GM18526 (cell line): ENCODE results near the gene SERGEF.

Experiments used
- POLR2A ChIP-seq: IDR thresholded peaks from 3 replicates; pipeline ENCODE4 v1.6.1; 2011; ENCODE audit not compliant: insufficient read length; ENCODE audit errors: extremely low read depth

Gene SERGEF

DNA sequence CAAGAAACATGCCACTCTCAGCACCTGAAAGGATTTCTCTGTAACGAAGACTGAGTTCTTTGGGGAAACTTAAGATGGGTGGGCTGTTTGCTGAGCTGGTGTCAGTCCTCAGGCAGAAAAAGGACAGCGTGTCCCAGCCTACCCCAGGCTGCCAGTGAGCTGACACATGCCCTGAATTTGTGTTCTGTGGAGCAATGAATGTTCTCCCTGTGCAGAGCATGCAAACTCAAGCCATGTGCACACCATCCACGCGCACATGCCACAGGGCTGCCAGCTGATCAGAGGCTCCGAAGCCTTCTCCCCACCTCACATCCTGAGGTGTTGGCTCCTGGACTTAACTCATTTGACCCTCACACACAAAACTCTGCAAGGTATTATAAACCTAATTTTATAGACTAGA is 173.4 kb downstream of the SERGEF start:
- no peak for TF ChIP-seq POLR2A

DNA sequence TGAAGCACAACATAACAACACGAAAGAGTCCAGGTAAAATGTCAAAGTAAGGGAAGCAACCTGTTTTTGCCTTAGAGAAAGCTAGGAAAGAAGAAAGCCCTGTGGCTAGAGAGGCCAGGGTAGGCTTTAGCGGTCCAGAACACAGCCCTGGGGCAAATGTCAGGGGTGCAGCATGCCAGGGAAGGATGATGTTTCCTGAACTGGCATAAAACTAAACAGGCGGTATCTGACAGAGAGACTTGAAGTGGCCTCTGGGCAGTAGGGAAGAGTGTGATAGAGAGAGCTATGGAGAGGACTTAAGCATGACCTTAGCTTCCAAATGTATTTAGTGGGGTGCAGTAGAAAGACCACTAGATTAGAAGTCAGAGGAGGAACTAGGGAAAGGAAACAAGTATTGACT is 174.7 kb downstream of the SERGEF start:
- TF ChIP-seq POLR2A: no peak

DNA sequence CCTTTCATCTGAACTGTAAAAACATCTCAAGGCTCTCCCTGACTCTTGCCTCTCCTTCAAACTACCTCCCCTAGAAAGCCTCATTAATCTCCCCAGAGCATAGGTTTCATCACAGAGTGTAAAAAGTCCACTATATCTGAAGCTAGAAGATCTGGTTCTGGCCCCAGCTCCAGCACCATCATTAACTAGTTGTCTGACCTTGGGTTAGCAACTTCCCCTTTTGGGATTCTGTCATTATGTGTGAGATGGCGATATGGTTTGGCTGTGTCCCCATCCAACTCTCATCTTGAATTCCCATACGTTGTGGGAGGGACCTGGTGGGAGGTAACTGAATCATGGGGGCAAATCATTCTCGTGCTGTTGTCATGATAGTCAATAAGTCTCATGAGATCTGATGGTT is 181.0 kb downstream of the SERGEF start:
- TF ChIP-seq POLR2A: no peak

DNA sequence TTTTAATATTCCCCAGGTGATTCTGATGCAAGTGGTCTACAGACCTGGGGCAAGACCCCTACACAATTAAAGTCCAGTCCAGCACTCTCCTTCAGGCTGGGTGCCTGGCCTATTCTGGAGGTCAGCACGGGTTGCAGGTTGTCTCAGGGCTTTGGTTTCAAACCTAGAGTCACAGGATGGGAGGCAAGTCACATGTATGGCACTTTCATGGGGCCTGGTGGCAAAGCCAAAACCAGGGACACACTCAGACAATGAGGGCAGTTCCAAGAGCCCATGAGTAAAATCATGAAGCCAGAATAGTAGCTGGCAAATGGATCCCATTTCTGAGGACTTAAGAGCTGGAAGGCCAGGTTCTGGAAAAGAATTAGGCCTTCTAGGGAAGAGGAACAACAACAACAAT is 181.6 kb downstream of the SERGEF start:
- no peak for TF ChIP-seq POLR2A

DNA sequence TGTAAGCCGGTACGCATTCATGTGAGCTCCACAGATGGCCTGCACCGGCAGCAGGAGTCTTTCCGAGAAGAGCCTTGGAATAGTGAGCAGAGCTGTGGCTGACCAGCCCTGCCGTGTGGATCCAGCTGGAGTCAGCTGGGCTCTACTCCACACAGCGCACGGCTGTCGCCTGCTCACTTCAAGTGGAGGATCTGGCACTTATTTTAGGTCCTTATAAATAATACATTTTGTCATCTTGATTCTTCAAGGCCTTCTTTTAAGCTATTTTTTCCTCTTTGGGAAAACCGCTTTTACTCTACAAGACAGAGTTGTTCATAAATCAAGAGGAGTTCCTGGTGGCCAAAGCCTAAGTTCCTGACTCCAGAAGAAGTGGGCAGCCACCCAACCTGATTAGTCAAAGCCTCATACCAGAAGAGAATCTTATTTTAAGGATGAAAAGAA is 184.5 kb downstream of the SERGEF start:
- TF ChIP-seq POLR2A: no peak

DNA sequence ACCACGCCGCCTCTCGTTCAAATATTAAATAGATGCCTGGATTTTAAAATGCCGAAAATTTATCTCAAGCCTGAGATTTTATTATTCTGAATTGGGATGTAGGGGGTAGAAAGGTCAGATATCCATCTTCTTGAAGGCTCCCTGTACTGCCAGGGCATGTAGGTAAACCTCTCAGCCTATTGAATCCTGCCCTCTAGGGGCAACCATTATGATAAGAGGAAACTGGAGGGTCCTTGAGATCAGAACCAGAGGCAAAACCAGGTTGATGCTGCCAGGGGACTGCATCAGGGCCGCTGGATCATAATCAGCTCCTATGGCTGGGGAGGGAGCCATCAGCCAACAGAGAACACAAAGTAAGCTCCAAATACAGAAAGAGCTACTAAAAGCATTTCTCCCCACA is 185.8 kb downstream of the SERGEF start:
- TF ChIP-seq POLR2A: no peak

DNA sequence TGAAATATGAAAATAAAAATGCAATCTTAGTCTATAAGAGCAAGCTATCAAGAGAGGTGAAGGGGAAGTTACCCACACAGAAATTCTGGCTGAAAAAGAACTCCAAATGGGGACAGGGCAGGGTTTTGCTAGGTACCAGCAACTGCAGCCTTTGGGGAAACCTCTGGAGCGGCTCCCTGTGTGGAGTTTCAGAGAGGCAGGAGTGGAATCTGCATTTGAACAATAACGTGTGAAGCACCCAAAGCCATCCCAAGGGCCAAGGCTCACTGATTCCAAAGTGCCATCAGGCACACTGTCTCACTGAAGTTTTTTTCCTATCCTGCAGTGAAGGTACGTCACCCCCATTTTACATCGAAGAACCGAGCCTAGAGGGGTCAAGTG is 190.5 kb downstream of the SERGEF start:
- TF ChIP-seq POLR2A: no peak

DNA sequence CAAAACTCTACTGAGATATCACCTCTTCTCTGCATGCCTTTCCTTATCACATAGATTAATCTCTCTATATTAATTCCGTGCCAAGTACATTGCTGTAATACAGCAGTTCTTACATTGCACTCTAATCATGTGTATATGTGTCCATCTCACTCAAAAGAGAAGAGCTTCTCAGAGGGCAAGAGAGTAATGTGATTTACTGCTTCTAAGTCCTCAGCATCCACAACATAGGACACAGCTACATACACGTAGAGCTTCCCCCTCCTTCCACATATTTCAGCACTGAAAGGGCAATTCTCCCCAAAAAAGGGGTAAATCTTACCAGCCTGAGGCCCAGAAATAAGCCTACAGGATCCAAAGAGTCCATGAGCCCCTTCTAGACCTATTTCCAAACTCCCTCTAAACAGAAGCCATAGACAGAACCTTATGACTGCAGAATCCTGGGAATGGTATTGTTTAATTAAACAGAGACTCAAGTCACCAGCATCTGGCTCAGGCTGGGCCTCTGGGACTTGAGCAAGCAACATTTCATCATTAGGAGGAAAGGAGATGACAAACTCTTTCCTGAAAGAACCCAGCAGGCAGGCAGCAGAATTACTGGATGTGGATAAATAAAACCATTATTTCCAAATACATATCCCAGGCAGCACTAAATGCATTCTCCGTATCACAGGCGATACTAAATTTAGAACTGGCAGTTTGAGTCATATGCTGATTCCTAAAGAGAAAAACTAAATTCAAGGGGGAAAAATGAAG is 191.0 kb downstream of the SERGEF start:
- TF ChIP-seq POLR2A: no peak

DNA sequence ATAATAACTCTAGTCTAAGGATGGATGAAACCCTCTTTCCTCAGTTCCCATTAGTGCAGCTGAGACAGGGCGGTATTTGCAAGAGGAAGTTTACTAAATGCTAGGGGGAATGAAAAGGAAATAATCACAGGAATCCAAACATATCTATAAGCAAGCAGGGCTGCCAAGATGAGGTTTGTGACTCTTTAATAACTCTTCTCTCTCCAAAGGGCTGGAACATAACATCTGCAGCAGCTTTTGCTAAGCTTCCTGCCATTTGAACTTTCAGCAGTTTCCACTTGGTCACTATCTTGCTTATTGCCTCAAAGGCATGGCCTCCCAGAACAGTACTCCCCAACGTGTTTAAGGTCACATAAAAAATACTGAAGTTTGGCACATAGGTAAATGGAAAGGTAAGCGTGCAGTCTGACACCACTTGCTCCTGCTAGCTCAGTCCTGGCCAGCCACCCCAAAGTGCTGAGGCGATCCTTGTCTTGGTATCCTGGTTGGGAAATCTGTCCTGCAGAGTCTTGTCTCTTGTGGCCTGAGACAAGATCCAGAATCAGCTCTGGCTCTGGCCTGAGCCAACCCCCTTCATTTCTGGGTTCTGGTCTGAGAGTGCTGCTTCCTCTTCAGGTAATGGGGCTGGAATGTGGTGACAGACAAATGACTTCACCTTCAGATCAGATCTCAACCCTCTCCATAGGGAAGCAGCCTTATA is 196.5 kb downstream of the SERGEF start:
- TF ChIP-seq POLR2A: no peak

DNA sequence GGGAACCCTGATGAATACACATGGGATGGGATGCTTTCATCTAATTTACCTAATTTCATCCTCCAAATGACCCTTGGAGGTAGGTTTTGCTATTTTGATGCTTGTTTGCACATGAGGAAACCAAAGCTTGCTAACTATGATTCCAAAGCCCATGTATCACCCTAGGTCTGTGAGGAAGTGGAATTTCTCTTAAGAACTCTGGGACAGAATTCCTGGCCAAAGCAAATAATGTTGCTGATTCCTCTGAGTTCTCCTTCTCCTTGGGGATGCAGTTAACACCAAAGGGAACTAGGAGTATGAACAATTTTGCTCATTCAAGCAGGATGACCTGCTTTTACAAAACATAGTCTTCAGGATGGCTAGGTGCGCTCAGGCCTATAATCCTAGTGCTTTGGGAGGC is 198.3 kb downstream of the SERGEF start:
- TF ChIP-seq POLR2A: no peak

DNA sequence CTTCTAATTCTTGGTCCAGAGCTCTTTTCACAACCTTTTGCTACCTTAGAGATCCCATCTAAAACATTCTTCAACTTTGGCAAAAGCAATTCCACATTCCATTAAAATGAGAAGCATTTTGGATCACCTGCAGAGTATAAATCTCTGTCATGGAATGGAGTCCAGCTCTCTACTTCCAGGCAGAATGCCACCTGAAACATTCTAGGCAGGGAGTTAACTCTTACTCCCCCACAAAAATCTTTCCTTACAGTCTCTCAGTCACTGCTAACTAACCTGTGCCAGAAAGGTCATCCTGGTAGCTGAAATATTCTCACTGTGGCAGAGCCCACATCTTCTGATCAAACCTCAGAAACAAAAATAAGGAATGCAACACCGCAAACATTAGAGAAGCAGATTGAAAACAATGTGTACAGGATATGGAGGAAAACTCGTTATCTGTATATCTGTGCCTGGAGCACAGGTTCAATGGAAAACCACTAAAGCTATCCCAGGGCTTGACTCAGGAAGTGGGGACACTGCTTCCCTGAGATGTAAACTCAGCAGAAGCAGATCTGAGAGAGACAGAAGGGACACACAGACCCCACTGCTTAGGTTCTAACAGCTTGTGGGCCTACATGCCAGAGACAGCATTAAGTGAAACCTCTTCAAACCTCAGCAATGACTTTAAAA is 199.3 kb downstream of the SERGEF start:
- no peak for TF ChIP-seq POLR2A

DNA sequence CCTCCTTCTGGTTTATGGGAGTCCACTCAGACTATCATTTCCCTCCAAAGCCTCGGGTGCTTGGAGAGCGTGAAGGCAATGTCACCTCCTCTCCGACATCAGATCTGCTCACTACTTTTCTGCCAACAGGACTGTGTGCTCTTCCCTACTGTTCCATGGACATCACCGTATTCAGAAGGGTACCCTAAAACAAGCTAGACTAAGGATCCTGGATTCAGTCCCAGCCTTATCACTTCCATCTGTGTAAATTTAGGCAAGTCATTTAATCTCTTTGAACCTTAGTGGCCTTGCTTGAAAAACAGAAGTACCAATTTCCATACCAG is 200.0 kb downstream of the SERGEF start:
- no peak for TF ChIP-seq POLR2A

DNA sequence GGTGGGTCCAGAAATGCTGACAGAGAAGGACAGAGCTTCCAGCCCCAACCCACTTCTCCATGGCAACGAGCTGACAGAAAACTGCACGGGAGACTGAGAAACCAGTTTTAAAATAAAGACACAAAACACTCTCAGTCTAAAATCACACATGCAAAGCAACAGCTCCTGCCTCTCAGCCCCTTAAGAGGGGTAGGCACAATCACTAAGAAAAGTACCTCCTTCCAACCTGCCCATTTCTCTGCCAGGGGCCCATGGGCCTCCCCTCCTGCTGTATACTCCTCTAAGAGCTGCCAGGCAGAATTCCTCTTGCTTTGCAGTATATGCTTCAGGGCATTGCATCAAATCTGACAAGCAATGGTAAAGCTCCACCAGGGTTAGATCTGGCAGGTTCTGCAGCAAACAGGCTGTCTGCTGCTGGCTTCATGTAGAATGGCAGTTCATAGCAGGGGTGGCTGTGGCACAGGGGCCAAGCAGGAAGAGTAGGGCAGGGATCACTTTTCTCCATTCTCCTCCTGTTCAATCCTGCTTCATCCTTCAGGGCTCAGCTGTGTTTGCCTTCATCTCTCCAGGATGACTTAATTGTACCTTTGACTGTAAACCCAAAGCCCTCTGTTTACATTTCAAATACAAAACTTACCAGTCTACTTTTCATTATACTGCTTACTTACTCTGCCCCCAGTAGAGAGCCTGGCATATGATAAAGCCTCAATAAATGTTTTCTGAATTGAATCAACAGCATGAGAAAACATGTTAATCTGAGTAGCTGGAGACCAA is 200.6 kb downstream of the SERGEF start:
- no peak for TF ChIP-seq POLR2A

DNA sequence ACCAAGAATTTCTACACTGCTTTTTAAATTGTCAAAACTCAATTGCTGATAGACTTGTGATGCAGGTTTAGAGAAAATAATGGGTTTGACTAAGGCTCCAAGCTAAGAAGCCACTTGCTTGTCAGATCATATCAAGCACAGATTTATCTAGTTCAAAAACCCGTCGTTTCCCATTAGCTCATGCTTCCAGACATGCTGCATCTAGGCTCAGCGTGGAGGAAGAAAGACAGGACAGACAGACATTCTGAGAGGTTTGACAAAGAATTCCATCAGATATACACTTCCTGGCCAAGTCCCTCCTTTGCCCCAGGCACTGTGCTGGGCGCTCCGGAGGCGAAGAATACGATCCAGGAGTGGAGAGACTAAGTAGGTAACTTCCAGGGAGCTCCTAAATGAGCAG is 201.5 kb downstream of the SERGEF start:
- TF ChIP-seq POLR2A: no peak

DNA sequence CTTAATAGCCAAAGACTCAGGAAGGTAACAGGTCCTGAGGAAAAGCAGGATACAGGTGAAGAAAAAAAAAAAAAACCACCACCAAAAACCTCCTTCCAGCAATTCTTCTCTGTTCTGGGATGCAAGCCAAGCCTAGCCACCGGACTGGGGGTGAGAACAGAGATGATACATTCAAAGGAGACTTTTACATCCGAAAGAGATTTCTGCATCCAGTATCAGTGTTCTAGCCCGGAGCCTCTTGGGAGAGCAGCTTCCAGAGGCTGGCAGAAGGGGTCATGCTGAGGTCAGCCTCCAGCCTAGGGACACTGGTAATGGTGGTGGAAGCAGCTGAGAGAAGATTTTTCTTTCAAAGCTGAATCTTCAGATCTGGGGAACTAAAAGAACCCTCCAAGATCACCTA is 202.1 kb downstream of the SERGEF start:
- no peak for TF ChIP-seq POLR2A

DNA sequence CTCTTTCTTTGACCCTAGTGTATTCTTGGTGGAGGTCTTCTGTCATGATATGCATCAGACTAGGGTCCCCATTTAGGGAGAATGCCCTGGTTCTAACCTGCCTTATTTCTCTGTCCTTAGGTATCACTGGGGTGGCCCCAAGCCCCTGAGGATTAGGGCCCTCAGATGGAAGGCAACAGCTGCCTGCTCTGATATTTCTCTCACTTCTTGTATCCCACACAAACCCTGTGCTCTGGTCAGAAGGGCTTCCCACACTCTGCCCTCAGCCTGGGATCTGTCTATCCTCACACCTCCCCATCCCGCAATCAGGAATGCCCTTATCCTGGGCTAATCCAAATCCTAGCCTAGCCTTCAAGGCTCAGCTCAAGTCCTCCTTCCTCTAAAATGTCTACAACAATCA is 202.8 kb downstream of the SERGEF start:
- TF ChIP-seq POLR2A: no peak
